ENCODE measurements around the gene BLVRA.

GRCh38 chr7:43792471-43793150, 34.1 kb downstream of the BLVRA start:
- no peak for TF ChIP-seq POLR2AphosphoS5 (IDR thresholded peaks at IDR 0.05; ENCODE audit: low read depth, low read length)
- TF ChIP-seq POLR2A (IDR thresholded peaks at IDR 0.05; ENCODE audit: low read depth, low read length) = no peak
- no peak for TF ChIP-seq TAF1 (IDR thresholded peaks at IDR 0.05; ENCODE audit: low read depth, low read length)
- no peak for TF ChIP-seq SPI1 (IDR thresholded peaks at IDR 0.05; ENCODE audit: low read depth, low read length)
- no peak for TF ChIP-seq PAX5 (IDR thresholded peaks at IDR 0.05; ENCODE audit: insufficient read depth, low read length, severe bottlenecking)
- TF ChIP-seq POU2F2 (IDR thresholded peaks at IDR 0.05; ENCODE audit: low read depth, low read length) = no peak
